GM15510 (cell line): ENCODE data around the gene RPLP2.

ENCODE experiments used
- POLR2A ChIP-seq: IDR thresholded peaks from 3 replicates; pipeline ENCODE4 v1.6.1; 2011; ENCODE audit warnings: borderline replicate concordance; ENCODE audit not compliant: insufficient read length; ENCODE audit errors: extremely low read depth

Gene RPLP2

DNA sequence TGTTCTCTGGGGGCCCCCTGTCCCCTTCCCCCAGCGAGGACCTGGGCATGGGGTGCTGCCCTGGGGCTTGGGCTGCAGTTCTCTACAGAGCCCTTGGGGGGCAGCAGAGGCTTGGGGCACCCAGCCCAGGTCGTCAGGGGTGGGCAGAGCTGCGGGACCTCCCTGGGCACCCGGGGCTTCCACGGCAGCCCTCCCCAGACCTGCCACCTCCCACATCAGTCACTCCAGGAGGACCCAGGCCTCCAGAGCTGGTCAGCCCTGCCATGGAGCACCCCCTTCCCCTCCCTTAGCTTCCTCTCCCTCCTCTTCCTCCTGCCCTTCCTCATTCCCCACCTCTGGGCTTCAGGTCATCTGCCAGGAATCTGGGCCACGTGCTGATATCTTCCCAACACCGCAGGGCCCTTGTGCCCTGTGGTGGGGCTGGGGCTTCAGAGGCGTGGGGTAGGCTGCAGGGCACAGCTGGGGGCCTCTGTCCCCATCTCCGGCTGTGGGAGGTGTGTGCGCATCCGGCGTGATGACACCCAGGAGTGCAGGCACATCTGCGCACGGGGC lies 38.7 kb downstream of the RPLP2 start:
- TF ChIP-seq POLR2A, result no peak

DNA sequence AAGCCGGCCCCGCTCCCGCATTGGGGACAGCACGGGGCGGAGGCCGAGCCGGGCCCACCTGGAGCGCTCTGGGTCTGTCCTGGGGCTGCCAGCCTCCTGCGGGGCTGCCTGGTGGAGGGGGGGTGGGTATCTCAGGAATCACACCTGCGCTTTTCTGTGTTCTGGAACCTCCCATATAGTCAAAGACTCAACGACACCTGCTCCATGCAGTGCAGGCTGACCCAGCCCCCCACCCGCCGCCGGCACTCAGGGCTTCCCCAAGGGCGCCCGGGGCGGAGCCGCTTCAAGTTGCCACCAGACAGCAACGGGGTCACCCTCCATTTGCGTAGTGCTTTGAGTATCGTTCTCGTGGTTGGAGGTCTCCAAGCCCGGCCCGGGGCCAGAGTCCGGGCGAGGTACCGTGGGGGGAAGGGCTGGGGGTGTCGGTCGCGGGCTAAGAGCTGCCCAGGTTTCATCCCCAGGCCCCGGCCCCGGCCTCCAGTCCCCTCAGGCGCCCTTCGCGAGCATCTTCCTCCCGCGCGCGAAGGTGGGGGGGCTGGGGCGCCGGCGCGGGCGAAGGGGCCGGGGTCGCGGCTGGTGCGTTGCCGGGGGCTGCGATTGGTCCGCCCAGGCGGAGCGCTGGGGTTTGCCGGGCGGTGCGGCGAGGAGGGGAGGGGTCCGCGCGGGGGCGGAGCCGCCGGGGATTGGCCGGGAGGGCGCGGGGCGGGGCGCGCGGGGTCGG lies 39.5 kb downstream of the RPLP2 start:
- TF ChIP-seq POLR2A, result no peak

GRCh38 chr11:849951-850774 lies 40.4 kb downstream of the RPLP2 start:
- TF ChIP-seq POLR2A, result no peak

- TF ChIP-seq POLR2A, result no peak
Observed at GRCh38 chr11:850775-851763, 41.3 kb downstream of the RPLP2 start.

GRCh38 chr11:852762-853161 lies 43.0 kb downstream of the RPLP2 start:
- TF ChIP-seq POLR2A, result no peak

GRCh38 chr11:853682-854448 lies 44.1 kb downstream of the RPLP2 start:
- no peak for TF ChIP-seq POLR2A

GRCh38 chr11:854601-855329 lies 45.0 kb downstream of the RPLP2 start:
- TF ChIP-seq POLR2A, result no peak

GRCh38 chr11:855330-855674 lies 45.5 kb downstream of the RPLP2 start:
- TF ChIP-seq POLR2A, result no peak

DNA sequence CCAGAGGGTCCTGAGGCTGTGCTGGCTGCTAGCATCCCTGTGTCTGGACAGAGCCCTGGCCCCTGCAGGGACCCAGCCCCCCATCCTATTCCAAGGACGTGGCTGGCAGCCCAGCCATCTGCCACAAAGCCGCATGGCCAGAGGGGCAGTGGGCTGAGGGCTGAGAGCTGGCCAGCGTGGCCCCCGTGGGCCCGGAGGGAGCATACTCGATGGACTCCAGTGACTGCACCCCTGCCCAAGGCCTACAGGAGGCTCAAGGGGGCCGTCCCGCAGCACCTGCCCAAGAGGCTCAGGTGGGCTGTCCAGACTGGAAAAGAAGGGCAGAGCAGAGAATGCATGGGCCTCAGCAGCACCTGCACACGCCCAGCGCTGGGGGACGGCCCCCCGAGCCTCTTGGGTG lies 46.0 kb downstream of the RPLP2 start:
- TF ChIP-seq POLR2A, result no peak

- TF ChIP-seq POLR2A, result no peak
Observed at GRCh38 chr11:856397-856796, 46.6 kb downstream of the RPLP2 start.

- TF ChIP-seq POLR2A, result no peak
Observed at GRCh38 chr11:858053-858761, 48.4 kb downstream of the RPLP2 start.

DNA sequence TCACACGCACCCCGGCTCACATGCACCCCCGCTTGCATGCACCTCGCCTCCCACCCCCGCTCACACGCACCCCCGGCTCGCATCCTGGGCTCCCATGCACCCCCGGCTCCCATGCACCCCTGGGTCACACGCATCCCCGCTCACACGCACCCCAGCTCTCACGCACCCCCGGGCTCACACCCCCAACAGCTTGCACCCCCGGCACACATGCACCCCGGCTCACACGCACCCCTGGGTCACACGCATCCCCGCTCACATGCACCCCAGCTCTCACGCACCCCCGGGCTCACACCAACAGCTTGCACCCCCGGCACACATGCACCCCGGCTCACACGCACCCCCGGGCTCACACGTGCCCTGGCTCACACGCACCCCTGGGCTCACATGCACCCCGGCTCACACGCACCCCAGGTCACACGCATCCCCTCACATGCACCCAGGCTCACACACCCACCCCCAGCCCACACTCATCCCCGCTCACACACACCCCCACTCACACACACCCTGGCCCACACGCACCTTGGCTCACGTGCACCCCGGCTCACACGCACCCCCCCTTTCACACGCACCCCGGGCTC lies 49.1 kb downstream of the RPLP2 start:
- TF ChIP-seq POLR2A, result no peak
